KOPT-K1 (cell line): ENCODE measurements around the gene TMEM232.
"Not testable (repeated sequence)": the region's sequence is repeated elsewhere in the genome, so short reads cannot be mapped to it uniquely, and the experiment has no call there.

Experiments
- H3K27ac ChIP-seq: fragments of 200-600 bp; sonication (generic); 2 replicates; pipeline ENCODE4 v1.5.1; 2016; ENCODE audit warnings: antibody characterized with exemption, mild to moderate bottlenecking, low read depth, low read length; ENCODE audit not compliant: poor library complexity, severe bottlenecking
- H3K36me3 ChIP-seq: fragments of 200-600 bp; sonication (generic); 2 replicates; pipeline ENCODE4 v1.5.1; 2017; ENCODE audit warnings: antibody characterized with exemption, mild to moderate bottlenecking, low read length, moderate library complexity; ENCODE audit not compliant: insufficient read depth
- H3K9me3 ChIP-seq: fragments of 200-600 bp; sonication (generic); 2 replicates; pipeline ENCODE4 v1.5.1; 2017; ENCODE audit warnings: antibody characterized with exemption, low read length, mild to moderate bottlenecking; ENCODE audit not compliant: insufficient read depth, poor library complexity, severe bottlenecking

Gene TMEM232

DNA sequence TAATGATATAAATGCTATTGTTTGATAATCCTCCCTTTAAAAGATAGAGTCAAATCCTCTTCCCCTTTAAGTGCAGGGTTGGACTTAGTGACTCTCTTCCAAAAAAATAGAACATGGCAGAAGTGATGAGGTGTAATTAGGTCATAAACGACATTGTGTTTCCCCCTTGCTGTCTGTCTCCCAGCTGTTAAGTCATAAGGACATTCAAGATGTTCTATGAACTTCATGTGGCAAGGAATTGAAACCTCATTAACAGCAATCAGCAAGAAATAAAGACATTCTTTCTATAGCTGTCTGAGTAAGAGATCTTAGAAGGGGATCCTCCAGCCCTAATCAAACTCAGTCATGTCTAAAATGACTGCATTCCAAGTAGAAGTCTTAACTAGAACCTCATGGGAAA is 9.1 kb upstream of the TMEM232 start:
- H3K9me3 ChIP-seq, result peaks cover 7% of the 10 kb centered on the region
- peaks cover 3% of the 10 kb centered on the region; the same call in 1 of the 2 replicates for H3K36me3 ChIP-seq
- no peak overlapping the region for H3K27ac ChIP-seq

DNA sequence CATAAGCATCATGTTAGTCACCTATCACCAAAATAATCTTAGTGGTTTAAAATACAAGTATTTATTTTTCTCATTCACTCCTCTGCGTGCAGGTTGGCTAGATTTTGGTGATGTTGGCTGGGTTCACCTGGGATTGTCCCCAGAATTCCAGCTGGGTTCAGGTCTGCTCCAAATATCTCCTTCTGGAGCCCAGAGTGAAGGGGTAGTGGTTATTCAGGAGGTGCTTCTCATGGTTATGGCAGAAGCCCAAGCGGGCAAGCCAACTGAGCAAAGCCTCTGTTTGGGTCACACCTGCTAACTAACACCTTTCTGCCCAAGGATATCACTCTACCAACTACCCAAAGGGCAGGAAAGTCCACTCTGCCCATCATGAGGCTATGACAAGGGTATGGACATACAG is 7.6 kb upstream of the TMEM232 start:
- Histone ChIP-seq H3K36me3 (no peaks in the 10 kb centered on the region), H3K27ac (no peak overlapping the region), H3K9me3 (peaks cover 7% of the 10 kb centered on the region)

DNA sequence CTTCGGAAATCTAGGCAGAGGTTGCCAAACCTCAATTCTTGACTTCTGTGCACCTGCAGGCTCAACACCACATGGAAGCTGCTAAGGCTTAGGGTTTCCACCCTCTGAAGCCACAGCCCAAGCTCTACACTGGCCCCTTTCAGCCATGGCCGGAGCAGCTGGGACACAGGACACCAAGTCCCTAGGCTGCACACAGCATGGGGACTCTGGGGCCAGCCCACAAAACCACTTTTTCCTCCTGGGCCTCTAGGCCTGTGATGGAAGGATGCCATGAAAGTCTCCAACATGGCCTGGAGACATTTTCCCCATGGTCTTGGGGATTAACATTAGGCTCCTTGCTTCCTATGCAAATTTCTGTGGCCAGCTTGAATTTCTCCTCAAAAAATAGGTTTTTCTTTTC is 5.0 kb upstream of the TMEM232 start:
- not testable (repeated sequence) for H3K27ac ChIP-seq, H3K36me3 ChIP-seq, H3K9me3 ChIP-seq

DNA sequence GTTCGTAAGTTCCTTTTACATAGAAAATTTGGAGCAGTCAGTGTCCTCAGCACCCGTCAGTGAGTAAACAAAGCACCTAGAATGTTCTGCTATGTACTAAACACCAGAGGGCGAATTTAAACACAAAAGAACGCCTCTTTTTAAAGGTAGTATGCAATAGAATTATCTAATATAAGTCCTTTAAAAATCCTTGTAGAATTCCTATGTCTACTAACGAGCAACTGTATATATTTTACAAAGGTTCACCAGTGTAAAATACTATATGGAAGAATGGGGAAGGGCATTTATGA is 499 bp upstream of the TMEM232 start:
- Histone ChIP-seq H3K9me3 (peaks cover 7% of the 10 kb centered on the region), H3K27ac (no peak overlapping the region), H3K36me3 (no peaks in the 10 kb centered on the region)

GRCh38 chr5:110718311-110718710 is 8.2 kb downstream of the TMEM232 start:
- Histone ChIP-seq H3K27ac (no peak overlapping the region), H3K9me3 (no peaks in the 10 kb centered on the region), H3K36me3 (no peaks in the 10 kb centered on the region)

- Histone ChIP-seq H3K27ac (no peak overlapping the region), H3K36me3 (no peaks in the 10 kb centered on the region), H3K9me3 (no peaks in the 10 kb centered on the region)
These were observed 9.9 kb downstream of the TMEM232 start for GRCh38 chr5:110716247-110717245.

DNA sequence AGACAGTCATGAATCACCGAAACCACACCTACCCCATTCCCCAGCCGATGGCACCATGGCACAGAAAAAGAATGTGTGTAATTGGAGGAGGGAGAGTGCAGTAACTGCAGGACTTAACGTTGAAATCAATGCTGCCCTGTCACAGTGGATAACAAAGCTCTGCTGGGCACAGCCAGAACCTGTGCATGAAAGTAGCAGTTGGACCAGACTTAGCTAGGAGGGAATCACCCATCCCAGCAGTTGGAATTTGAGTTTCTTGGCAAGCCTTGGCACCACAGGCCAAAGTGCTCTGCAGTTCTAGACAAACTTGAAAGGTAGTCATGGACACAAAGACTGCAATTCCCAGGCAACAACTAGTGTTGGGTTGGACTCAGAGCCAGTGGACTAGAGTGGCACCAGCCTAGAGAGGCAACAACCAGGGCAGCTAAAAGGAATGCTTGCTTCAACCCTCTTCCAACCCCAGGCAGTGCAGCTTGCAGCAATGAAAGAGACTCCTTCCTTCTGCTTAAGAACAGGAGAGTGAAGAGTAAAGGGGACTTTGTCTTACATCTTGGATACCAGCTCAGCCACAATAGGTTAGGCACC is 19.1 kb downstream of the TMEM232 start:
- Histone ChIP-seq H3K9me3 (no peaks in the 10 kb centered on the region), H3K36me3 (no peaks in the 10 kb centered on the region), H3K27ac (no peak overlapping the region)

DNA sequence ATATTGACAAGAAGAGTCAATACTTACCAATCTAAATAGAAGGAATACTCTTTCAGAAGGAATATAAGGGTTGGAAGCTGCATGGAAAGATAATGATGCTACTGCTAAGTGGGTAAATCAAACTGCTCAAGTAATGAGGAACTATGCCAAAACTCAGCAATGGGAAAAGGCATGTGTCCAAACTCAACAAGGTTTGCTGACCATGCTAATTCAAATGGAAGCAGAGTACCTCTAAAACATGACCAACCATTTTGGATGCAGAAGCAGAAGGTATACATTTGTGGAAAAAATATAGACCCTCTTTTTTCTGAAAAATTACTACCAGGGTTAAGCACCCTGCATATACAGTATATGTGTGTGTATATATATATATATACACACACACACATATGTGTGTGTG is 21.1 kb downstream of the TMEM232 start:
- Histone ChIP-seq H3K27ac (no peak overlapping the region), H3K36me3 (no peaks in the 10 kb centered on the region), H3K9me3 (no peaks in the 10 kb centered on the region)

DNA sequence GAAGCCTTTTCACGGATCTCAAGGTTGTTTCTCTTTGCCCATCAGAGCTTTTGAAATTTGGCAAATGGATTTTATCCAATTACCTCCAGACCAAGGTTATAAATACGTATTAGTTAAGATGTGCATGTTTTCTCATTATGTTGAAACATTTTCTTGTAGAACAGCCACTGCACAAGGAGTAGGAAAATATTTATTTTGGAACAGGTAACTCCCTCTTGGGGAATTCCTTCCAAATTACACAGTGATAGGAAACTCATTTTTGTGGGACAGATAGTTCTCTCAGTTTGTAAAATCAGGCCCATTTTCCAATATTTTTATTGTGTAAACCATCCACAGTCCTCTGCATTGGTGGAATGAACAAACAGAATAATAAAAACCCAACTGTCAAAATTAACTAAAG is 23.0 kb downstream of the TMEM232 start:
- H3K27ac ChIP-seq, result no peak overlapping the region
- no peaks in the 10 kb centered on the region for H3K9me3 ChIP-seq
- no peaks in the 10 kb centered on the region for H3K36me3 ChIP-seq

DNA sequence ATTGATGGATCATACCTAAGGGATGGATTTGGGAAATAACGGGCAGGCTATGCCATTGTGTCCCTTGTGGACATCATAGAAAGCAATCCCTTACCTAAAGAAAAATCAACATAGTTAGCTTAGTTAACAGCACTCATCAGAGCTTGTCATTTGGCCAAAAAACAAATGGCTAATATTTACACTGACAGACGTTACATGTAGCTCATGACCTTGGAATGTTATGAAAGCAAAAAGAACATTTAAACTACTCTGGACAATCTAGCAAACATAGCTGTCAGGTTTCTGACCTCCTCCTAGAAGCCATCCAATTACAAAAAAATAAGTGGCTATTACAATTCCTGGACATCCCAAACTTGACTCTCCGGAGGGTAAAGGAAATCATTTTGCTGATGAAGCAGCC is 23.8 kb downstream of the TMEM232 start:
- no peaks in the 10 kb centered on the region for H3K36me3 ChIP-seq
- H3K9me3 ChIP-seq, result no peaks in the 10 kb centered on the region
- H3K27ac ChIP-seq, result no peak overlapping the region

DNA sequence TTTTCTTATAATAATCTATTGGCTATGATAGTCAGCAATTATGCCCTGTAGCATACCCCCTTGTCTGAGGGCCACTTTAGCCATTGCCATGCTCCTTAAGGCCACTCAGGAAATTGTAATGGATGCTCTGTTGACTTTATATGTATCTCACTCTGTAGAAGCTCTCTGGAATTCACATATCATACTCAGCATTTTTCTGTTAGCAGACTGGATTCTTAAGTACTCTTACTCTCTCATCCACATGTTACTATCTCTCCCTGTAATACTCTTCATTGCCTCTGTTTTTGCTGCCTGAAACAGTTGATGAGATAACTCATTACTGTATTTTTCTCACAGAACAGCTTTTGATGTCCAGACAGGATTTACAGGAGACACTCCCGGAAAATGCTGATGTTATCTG is 24.2 kb downstream of the TMEM232 start:
- Histone ChIP-seq H3K27ac (no peak overlapping the region), H3K36me3 (no peaks in the 10 kb centered on the region), H3K9me3 (no peaks in the 10 kb centered on the region)

GRCh38 chr5:110692669-110693068 is 33.8 kb downstream of the TMEM232 start:
- H3K36me3 ChIP-seq, H3K9me3 ChIP-seq, H3K27ac ChIP-seq: not testable (repeated sequence)

DNA sequence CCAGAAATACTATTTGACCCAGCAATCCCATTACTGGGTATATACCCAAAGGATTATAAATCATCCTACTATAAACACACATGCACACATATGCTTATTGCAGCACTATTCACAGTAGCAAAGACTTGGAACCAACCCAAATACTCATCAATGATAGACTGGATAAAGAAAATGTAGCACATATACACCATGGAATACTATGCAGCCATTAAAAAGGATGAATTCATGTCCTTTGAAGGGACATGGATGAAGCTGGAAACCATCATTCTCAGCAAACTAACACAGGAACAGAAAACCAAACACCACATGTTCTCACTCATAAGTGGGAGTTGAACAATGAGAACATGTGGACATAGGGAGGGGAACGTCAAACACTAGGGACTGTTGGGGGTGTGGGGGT is 35.9 kb downstream of the TMEM232 start:
- not testable (repeated sequence) for H3K9me3 ChIP-seq, H3K36me3 ChIP-seq, H3K27ac ChIP-seq

DNA sequence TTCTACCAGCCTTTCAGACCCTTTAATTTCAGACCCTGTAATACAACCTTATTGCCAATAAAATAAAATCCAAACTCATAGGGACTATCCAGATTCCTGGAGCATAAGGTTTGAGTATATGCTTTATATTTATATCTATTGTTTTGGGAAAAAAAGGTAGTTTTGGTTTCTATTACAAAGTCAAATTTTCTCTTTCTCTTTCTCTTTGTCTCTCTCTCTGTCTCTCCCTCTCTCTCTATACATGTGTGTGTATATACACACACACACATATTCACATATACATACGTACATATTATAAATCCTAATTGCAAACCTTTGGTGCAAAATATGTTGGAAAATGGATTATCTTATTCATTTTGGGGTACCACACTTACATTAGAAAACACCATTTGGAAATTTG is 39.0 kb downstream of the TMEM232 start:
- H3K9me3 ChIP-seq, result peaks cover 6% of the 10 kb centered on the region
- no peaks in the 10 kb centered on the region for H3K36me3 ChIP-seq
- no peak overlapping the region for H3K27ac ChIP-seq

DNA sequence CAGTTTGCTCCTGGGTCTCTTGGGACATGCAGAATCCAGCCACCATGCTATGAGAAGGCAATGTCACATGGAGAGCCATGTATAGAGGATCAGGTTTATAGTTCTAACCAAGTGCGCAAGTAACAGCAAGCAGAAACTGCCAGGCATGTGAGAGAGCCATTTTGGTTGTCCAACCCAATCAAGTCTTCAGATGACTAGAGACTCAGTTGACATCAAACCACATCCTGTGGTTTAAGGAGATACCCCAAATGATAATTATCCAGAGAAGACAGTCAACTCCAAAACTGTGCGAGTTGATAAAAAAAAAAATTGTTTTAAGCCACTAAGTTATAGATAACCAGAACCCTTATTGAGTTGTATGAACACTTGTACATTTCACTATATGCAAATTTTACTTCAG is 40.2 kb downstream of the TMEM232 start:
- no peak overlapping the region for H3K27ac ChIP-seq
- H3K9me3 ChIP-seq, result peaks cover 6% of the 10 kb centered on the region
- H3K36me3 ChIP-seq, result no peaks in the 10 kb centered on the region

- Histone ChIP-seq H3K9me3 (peaks cover 6% of the 10 kb centered on the region), H3K36me3 (no peaks in the 10 kb centered on the region), H3K27ac (no peak overlapping the region)
These were observed 44.5 kb downstream of the TMEM232 start for GRCh38 chr5:110681953-110682352.
